Activated CD8-positive, alpha-beta memory T cell treated with anti-CD3 and anti-CD28 coated beads, Interleukin-2, amount 50 U/mL, for 4 hours (primary cell): ENCODE data around the gene GNAS-AS1.
"Not testable (repeated sequence)": the region's sequence is repeated elsewhere in the genome, so short reads cannot be mapped to it uniquely, and the experiment has no call there.

Experiments used
- DNase-seq: peaks from one replicate; pipeline ENCODE4 v3.0.0-alpha.2; 2020

Gene GNAS-AS1

DNA sequence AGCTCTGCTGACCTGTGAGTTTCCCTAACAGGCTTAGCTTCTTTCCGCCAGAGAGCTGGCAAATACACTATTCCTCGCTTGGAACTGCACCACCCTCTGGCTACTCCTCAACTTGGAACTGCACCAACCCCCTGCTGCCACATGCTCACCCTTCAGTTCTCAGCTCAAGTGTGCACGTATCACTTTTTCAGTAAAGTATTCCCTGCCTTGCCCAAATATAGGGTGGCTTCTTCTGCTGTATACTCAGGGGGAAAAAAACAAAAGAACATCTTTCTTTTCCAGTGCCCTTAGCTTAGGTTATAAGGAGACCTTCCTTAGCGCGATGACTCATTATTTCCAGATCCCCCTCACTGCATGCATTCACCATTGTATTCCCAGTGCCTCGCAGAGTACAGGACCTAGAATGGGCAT lies 21.2 kb downstream of the GNAS-AS1 start:
- DNase-seq, result no peak

DNA sequence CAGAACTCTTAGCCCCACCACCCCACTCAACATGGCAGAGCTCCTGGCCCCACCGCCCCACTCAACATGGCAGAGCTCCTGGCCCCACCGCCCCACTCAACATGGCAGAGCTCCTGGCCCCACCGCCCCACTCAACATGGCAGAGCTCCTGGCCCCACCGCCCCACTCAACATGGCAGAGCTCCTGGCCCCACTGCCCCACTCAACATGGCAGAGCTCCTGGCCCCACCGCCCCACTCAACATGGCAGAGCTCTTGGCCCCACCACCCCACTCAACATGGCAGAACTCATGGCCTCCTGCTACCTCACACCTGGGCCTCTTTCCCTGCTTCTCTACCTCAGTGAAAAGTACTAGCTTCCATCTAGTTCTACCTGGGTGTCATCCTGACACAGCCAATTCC lies 21.9 kb downstream of the GNAS-AS1 start:
- DNase-seq, result not testable (repeated sequence)

DNA sequence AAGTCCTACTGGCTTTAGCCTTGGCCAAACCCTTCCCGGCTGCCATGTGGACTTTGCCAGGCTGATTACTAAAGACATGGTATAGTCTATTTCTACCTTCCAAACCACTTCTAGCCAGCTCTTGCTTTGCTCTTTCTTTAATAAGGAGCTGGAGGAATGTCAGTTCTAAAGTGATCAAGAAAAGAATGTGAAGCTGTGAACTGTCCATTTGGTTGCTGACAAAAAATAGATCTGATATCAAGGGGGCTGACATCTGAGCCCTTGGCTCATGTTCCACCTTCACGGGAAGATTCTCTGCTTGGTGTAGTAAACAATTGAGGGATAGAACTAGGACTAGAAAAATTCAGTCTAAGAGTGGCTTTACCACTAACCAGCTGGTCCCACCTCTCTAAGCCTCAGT lies 22.6 kb downstream of the GNAS-AS1 start:
- DNase-seq, result no peak

DNA sequence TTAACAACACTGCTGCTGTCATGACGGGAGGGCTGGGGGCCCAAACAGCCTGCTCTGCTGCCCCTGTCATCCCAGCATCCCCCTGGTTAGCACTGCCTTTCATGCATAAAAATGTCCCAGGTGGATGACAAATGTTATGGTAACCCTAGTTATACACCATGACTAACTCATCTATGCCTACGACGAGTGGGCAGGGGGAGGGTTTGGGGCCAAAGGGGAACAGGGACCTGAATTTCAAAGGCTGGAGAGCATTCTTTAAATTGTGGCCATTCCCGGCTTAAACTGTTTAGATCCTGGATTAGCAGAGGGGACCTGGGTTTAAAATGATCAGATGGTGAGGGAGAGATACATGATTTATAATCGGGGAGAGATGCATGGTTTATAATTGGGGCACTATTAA lies 24.4 kb downstream of the GNAS-AS1 start:
- DNase-seq, result no peak

DNA sequence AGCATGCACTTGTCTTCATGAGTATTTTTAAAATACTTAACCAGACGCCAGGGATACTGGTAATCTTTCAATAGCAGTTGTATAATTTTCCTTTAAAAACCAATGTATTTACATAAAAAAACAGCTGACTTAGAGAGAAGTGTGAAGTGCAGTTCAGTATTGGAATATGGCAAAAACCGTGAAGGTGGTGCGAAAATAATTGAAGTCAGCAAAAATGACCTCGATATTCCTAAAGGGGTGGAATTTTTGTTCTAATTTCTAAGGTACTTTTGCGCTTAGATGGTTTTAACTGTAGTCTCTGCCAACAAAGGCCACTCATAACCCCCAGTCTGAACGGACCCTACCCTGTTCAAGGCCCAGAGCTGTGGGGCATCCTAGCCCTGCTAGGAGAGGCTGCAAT lies 25.3 kb downstream of the GNAS-AS1 start:
- no peak for DNase-seq

DNA sequence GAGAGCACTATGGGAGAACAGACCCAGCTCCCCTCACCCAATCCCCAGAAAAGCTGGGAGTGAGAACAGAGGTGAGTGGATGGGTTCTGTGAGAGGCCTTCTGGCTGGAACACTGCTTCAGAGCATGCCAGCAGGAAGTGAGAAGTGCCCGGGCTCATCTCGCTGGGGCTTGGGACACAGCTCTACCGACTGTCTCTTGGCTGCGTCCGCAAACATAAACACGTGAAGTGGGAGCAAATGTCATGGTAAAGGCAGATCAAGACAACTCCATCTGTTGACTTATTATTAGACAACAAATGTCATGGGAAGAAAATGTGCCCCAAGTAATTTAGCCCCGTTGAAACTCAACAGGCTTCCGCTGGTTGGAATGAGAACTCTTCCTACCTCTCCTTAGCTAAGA lies 25.9 kb downstream of the GNAS-AS1 start:
- no peak for DNase-seq

DNA sequence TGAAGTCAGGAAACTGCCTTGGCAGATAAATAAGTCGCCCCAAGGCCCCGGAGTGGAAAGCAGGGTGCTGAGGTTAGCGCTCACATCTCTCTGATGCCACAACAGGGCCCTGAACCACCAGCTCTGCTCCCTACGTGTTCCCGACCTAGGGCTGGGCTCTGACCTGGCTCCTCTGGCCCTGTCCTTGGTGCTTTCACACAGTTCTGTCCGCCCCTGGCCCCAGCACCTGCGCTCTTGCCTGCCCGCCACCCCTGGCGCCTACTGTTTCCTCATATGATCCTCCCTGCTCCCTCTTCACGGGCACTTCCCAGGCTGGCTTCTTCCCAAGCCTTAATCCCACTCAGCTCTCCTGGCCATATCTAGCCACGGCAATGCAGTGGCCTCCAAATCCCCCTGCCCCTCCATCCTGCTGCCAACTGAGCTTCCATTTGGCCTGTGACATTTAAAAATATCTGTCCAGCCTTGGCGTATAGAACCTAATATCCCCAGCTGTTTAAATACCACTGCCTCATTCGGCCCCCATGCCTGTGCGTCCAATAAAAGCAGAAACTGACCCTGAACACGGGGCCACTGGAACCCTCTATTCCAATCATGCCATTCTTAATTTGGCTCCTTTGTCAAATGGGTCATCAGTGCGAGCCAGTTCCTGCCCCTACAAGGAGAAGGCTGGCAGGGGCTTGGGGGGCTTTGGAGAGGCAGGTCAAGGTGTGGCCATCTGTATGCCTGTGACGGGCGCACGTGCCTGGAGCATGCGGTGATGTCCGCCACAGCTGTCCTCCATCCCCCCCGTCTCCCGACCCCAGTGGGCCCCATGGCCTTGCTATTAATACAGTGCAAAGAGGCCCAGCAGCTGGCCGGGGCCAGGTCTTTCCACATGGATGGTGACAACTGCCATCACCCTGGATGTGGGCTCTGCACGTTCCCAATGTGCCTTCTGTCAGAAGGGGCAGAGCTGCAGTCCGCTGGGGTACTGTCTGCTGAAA lies 27.7 kb downstream of the GNAS-AS1 start:
- no peak for DNase-seq

DNA sequence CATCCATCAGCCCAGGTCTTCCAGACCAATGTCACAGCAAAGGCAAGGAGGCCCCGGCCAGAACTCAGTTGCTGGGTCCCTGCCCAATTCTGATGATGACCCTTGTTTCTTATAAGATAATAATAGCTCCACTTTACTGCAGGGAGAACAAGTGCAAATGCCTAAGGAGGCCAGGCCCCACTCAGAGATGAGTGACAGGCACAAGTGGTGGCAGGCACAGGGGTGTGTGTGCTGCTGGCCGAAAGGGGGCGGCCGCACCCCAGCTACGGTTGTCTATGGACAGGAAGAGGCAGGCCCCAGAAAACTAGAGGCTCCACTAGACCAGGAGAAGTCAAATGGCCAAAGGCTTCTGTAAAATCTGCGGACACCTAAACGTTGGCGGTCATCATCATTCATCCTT lies 28.6 kb downstream of the GNAS-AS1 start:
- DNase-seq, result no peak

DNA sequence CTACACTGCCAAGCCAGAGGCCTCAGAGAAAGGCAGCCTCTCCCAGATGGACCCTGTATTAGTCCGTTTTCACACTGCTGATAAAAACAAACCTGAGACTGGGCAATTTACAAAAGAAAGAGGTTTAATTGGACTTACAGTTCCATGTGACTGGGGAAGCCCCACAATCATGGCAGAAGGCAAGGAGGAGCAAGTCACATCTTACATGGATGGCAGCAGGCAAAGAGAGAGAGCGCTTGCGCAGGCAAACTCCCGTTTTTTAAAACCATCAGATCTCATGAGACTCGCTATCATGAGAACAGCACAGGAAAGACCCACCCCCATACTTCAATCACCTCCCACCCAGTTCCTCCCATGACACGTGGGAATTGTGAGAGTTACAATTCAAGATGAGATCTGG lies 30.2 kb downstream of the GNAS-AS1 start:
- not testable (repeated sequence) for DNase-seq

DNA sequence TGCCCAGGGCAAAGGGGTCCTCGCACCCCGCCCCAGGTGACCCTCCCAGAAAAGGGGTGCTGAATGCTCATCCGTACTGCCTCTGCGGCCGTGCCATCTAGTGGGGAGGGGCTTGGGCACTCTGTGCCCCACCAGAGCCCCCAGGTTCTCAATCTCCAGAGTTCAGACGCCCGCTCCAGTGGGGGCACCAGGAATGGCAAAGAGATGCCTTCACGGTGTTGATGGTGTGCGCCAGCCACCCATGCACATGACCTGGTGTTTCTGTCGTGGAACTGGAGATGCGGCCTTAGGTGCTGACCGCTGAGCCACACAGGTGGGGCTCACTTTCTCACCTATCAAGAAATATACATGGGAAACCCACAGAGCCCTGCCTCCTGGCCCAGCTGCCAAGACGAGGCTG lies 30.8 kb downstream of the GNAS-AS1 start:
- no peak for DNase-seq

DNA sequence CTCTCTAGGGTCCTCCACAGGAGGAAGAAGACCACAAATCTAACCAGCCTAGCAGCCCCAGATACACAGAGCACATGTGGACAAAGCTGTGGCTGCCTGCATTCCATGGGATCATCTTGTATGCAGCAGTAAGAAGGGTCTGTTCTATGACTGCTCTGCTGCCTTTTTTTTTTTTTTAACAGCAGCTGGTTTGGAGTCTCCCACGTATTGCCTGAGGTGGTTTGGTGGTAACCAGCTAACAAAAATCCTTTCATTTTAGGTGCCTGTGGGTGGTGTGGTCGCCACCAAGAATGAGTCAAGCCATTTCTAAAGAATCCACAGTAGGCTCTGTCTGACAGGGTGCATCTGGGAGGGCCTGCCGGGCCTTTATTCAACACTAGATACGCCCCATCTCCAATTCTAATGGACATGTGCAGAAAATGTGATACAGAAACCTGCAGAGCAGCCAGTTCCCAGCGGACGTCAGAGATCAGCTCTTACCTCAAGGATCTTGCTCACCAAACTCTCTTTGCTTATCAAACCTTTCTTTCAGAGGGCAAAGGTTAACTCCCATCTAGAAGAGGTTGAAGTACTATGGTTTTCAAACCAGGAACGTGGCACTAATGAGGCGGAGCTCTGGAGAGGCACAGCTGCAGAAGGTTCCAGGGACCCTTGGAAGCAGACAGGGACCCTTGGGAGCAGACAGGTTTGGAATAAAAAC lies 32.0 kb downstream of the GNAS-AS1 start:
- no peak for DNase-seq

DNA sequence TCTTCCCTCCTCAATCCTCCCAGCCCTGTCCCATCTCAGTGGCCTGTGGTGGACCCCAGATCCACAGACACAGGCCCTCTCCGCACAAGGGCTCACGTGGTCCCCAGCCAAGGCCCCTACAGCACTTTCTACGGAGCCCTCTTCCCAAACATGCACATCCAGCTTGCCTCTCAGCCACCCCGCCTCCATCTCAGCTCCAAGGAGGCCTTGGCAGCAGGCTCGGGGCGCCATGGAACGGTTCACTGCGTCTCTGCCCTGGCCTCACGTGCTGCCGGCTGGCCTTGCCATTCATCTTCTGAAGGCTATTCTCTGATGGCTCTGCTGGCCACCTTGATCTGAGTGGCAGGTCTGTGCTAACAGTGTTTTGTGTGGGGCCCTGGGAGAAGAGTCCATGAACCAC lies 33.0 kb downstream of the GNAS-AS1 start:
- no peak for DNase-seq

DNA sequence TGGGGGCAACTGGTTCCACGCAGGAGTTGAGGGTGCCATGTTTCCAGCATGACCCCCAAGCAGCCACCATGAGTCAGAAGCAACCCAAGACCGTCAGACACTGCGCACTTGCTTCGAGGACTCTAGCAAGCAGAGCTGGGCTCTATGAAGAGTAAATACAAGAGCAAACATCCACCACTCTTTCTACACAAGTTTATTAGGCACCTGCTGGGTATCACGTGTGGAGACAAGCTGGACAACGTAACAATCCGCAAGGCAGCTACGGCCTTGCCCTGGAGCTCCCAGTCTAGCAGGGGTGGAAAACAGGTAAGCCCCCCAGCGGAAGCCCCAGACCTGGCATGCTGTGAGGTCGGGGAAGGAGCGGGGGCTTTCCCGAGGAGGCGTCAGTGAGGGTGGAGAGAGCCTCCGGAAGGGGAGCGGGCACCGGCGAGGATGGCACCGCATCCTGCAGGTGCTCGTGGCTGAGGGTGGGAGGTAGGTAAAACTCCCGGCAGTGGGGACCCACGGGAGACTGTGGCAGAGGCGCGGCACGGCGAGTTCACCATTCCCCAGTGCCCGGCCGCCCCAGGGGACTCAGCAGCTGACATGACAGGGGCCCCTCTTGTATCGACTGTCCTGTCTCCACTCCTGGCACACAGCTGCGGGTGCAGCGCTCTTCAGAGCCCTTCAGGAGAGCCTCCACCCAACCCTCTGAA lies 33.6 kb downstream of the GNAS-AS1 start:
- no peak for DNase-seq

DNA sequence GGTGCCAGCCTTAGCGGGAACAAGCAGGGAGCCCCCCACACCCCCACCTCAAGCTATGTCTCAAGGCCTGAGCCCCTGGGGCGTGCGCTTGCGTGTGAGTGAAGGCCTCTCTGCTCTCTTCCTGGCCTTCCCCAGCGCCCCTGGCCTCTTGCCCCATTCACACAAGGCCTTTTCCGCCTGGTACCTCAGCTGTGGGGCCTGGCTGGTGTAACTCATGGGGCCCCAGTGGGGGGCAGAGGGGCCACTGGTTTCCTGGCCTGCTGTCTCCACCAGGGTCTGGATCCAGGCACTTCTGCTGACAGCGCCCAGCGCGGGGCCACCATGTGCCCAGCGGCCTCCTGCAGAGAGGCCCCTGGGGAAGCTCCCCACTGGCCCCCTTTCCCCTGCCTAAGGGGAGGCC lies 34.7 kb downstream of the GNAS-AS1 start:
- DNase-seq, result no peak

DNA sequence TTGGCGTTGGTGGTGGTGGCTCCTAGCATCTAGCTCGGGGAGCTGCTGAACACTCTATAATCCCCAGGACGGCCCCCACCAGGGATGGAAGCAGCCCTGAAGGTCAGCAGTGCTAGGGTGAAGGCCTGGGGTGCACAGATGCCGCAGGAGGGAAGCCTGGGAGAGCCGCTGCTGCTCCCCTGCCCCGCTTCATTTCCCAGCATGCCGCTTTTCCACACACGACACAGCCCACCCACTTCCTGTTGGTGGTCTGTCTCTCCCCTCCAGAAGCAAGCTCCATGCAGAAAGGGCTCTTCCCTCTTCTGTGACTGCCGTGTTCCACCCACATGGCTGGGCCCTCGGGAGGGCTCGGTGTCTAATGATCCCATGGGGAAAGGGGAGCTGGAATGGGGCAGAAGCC lies 35.3 kb downstream of the GNAS-AS1 start:
- DNase-seq, result no peak

DNA sequence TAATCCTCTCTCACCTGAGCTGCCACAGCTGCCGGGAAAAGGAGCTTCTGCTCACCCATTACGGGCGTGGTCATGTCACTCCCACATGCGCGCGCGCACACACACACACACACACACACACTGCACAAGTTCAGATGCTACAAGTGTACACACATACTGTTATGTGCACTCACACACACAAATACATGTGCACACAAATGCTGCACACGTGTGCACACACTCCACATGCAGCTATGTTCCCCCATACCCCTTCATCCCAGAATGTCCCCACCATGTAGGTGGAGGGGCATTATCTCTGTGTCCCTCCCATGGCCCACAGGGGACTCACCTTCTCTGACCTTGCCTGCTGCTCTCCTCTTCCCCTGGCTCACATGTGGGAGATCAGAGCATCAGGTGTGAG lies 37.3 kb downstream of the GNAS-AS1 start:
- no peak for DNase-seq

DNA sequence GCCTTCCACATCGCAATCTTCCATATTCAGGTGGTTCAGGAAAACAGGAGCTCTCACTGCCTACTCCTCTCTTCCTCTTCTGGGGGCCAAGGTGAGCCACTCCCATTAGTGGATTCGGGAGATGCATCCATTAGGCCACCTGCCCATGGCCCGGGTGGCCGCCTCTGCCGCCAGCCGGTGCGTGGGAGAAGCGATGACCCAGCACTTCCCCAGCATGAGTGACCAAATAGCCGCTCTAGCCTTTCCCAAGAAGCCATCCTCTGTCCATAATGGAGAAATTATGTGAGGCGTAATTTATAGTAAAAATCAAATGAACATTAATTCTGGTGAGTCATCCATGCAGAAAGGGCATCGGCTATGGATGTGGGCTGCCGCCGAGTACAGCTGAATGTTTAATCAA lies 39.4 kb downstream of the GNAS-AS1 start:
- DNase-seq, result no peak

DNA sequence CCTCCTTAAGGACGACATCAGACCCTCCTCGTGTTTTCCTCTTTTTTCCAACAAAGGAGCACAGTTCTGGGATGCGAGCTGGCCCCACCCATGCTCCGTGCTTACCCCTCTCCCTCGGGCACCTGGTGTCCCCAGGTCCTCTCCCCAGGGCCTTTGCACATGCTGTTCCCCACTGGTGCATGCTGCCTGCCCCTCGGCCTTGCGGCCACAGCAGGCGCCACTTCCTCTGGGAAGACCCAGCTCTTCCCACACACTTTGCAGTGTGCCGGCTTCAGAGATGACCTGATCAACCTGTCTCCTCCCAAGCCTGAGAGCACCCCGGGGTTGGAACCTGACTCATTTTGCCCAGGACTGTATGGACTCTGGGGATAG lies 39.8 kb downstream of the GNAS-AS1 start:
- no peak for DNase-seq

DNA sequence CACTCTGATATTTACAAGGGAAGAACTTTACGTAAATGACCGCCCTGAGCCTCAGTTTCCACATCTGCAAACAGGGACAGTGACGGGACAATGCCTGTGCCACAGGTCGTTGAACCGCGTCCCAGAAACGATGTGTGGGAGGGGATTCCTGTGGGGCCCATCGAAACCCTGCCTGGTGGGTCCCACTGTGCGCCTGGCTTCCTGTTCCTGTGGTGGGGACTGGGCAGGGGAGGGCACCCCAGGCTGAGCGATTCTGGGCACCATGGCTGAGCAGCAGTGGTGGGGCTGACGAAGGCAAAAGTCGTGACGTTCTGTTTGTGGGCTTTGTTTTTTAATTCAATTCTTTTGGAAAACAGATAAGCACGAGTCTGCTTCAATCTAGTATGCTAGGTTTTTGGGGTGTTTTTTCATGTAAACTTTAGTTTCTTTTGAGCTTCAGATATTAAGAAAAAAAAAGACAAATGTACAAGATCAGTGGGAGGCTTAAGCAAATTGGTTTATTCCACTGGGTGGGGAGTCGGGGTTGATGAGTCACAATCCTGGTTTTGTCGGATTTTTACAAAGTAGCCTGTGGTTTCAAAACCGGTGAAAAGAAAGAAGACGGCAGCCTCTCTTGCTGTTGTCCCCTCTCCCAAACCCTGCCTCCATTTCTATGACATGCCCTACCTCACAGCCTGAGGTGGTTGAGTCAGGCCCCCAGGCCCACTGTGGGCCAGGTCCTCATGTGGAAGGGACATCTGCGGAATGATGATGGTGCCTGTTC lies 40.4 kb downstream of the GNAS-AS1 start:
- no peak for DNase-seq

DNA sequence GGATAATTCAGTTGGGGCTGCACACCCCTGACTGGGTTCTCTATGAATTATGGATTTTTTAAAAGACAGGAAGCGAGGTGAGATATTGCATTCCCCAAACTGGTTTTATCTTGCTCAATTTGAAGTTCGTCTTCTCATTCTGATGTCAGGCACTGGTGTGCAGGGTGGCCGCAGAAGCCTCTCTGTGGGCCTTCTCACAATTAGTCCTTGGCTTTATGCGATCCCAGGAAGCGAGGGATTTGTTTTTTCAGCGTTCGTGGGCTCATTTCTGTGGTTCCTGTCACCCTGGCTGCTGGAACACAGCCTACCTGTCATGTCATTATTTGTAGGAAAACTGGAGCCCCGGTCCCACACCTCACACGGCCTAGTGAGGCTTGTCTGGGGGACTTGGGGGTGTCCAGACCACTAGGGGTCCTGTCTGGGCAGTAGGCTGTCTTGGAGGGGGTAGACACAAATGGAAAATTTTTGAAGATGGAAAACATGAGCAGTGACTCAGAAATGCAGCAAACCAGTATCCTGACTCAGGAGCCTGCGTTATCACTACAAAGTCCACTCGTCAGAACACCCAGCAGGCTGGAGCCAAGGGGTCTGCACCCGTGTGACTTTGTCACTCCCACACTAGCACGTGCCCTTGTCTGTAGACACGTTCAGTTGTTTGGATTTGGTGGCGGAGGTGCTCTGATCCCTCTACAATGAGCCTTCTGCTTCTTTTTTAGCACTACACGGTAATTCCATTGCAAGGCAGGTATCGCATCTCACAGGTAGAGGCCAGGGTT lies 42.2 kb downstream of the GNAS-AS1 start:
- DNase-seq, result no peak

DNA sequence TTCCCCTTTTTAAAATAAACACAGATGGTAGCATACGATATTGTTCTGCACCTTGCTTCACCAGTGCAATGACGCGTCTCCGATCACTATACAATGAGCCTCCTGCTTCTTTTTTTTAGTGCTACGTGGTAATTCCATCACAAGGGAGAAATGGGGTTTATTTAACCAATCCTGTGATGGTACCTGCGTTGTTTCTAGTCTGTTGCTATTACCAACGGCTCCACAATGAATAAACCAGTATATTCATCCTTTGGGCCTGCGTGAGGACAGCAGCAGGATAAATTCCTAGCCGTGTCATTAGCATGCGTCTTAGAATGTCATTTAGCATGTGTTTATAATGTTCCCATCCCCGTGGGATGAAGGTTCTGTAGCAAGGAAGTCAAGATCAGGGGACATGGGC lies 42.9 kb downstream of the GNAS-AS1 start:
- DNase-seq, result no peak

DNA sequence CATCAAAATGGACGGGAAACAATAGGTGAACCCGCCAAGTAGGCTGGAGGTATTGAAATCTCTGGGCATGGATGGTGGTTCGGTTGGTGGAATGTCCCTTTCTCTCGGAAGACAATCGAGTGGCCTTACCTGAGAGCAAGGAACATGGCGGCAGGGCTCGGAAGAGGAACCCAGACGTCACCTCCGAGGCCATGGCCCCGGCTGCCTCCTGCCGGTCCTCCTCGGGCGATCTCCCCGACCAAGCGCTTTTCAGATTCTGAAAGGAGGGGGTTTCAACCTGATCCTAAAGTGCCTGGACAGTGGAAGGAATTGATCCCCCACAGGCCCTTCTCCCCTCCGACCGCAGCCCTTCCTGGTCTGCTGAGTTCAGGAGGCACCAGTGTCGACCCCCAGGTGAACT lies 47.2 kb downstream of the GNAS-AS1 start:
- DNase-seq, result no peak
